Karpas-422 (cell line): ENCODE measurements around the gene C19orf53. TPM values are rescaled to one million over a fixed set of nuclear protein-coding genes. Genes with fewer than 3 reads are reported as not detected.
"Not testable (repeated sequence)": the region's sequence is repeated elsewhere in the genome, so short reads cannot be mapped to it uniquely, and the experiment has no call there.

ENCODE experiments used
- DNase-seq: peaks from one replicate; pipeline ENCODE4 v3.0.0-alpha.2; 2015
- H2AFZ ChIP-seq: fragments of 200-600 bp; sonication (generic); 2 replicates; pipeline ENCODE4 v1.6.1; 2014; ENCODE audit warnings: antibody characterized with exemption, low read length, mixed read lengths
- H3K27ac ChIP-seq: fragments of 200-600 bp; sonication (generic); 2 replicates; pipeline ENCODE4 v1.5.1; 2014; ENCODE audit warnings: mild to moderate bottlenecking, low read length, moderate library complexity
- H3K27me3 ChIP-seq: fragments of 200-600 bp; sonication (generic); 2 replicates; pipeline ENCODE4 v1.6.1; 2014; ENCODE audit warnings: low read length, mixed read lengths
- H3K36me3 ChIP-seq: fragments of 200-600 bp; sonication (generic); 2 replicates; pipeline ENCODE4 v1.6.1; 2014; ENCODE audit warnings: low read length, mixed read lengths; ENCODE audit not compliant: insufficient read depth
- H3K4me1 ChIP-seq: fragments of 200-600 bp; sonication (generic); 2 replicates; pipeline ENCODE4 v1.6.1; 2014; ENCODE audit warnings: mild to moderate bottlenecking, low read length, mixed read lengths
- H3K4me2 ChIP-seq: fragments of 200-600 bp; sonication (generic); 2 replicates; pipeline ENCODE4 v1.6.1; 2014; ENCODE audit warnings: low read length, low read depth, mild to moderate bottlenecking; ENCODE audit not compliant: poor library complexity, severe bottlenecking
- H3K4me3 ChIP-seq: fragments of 200-600 bp; sonication (generic); 2 replicates; pipeline ENCODE4 v1.5.1; 2014; ENCODE audit warnings: mild to moderate bottlenecking, antibody characterized with exemption, low read length, mixed read lengths
- H3K79me2 ChIP-seq: fragments of 200-600 bp; sonication (generic); 2 replicates; pipeline ENCODE4 v1.6.1; 2014; ENCODE audit warnings: mild to moderate bottlenecking, low read length, mixed read lengths
- H3K9ac ChIP-seq: fragments of 200-600 bp; sonication (generic); 2 replicates; pipeline ENCODE4 v1.6.0; 2014; ENCODE audit warnings: low read length
- H3K9me2 ChIP-seq: fragments of 200-600 bp; sonication (generic), shearing (Covaris generic); replicated peaks from 2 replicates; pipeline ENCODE4 v1.6.0; 2014; ENCODE audit warnings: mild to moderate bottlenecking, low read length, moderate library complexity; ENCODE audit not compliant: insufficient read depth
- H3K9me3 ChIP-seq: fragments of 300-700, 200-600 bp; sonication (generic); 2 replicates; pipeline ENCODE4 v1.6.1; 2014; ENCODE audit warnings: low read length, mixed read lengths
- H4K20me1 ChIP-seq: fragments of 200-600 bp; sonication (generic); 2 replicates; pipeline ENCODE4 v1.6.1; 2014; ENCODE audit warnings: mild to moderate bottlenecking, antibody characterized with exemption, low read length, low read depth; ENCODE audit not compliant: insufficient read depth
- total RNA-seq: library from RNA; depleted of rRNA; stranded (reverse); fragments of >200 nt; shearing (Covaris generic); gene quantifications from 2 replicates; pipeline ENCODE4 v1.2.3, GENCODE V29; 2014; ENCODE audit warnings: low replicate concordance

Gene C19orf53
- total RNA-seq, 1 experiment from 2014 or later, result 117 TPM

GRCh38 chr19:13741893-13742292, 32.4 kb upstream of the C19orf53 start:
- Histone ChIP-seq H3K4me3 (no peak overlapping the region), H3K9me3 (no peaks in the 10 kb centered on the region), H3K9me2 (no peaks in the 10 kb centered on the region), H3K27me3 (no peaks in the 10 kb centered on the region), H3K27ac (no peak overlapping the region), H2AFZ (no peak overlapping the region), H4K20me1 (no peaks in the 10 kb centered on the region), H3K4me1 (no peaks in the 10 kb centered on the region), H3K4me2 (no peak overlapping the region), H3K36me3 (no peaks in the 10 kb centered on the region), H3K9ac (no peak overlapping the region), H3K79me2 (no peaks in the 10 kb centered on the region)
- DNase-seq, result no peak

- H3K79me2 ChIP-seq, result no peaks in the 10 kb centered on the region; the same call in 1 of the 2 replicates
- no peak overlapping the region for H3K9ac ChIP-seq
- no peaks in the 10 kb centered on the region for H3K9me3 ChIP-seq
- H4K20me1 ChIP-seq, result no peaks in the 10 kb centered on the region
- no peaks in the 10 kb centered on the region for H3K9me2 ChIP-seq
- H3K4me2 ChIP-seq, result no peak overlapping the region
- H2AFZ ChIP-seq, result no peak overlapping the region
- H3K27me3 ChIP-seq, result no peaks in the 10 kb centered on the region
- DNase-seq, result no peak
- H3K4me3 ChIP-seq, result no peak overlapping the region
- H3K4me1 ChIP-seq, result no peaks in the 10 kb centered on the region; the same call in 1 of the 2 replicates
- H3K36me3 ChIP-seq, result no peaks in the 10 kb centered on the region
- no peak overlapping the region for H3K27ac ChIP-seq
Observed at GRCh38 chr19:13742756-13743155, 31.5 kb upstream of the C19orf53 start.

GRCh38 chr19:13744174-13744573, 30.1 kb upstream of the C19orf53 start:
- no peak overlapping the region for H2AFZ ChIP-seq
- no peaks in the 10 kb centered on the region for H3K9me3 ChIP-seq
- H3K4me1 ChIP-seq, result peaks cover 8% of the 10 kb centered on the region
- H3K79me2 ChIP-seq, result peaks cover 14% of the 10 kb centered on the region
- H4K20me1 ChIP-seq, result no peaks in the 10 kb centered on the region
- no peaks in the 10 kb centered on the region for H3K27me3 ChIP-seq
- no peaks in the 10 kb centered on the region for H3K9me2 ChIP-seq
- no peak for DNase-seq
- no peak overlapping the region for H3K27ac ChIP-seq
- H3K9ac ChIP-seq, result no peak overlapping the region
- no peak overlapping the region for H3K4me2 ChIP-seq
- no peak overlapping the region for H3K4me3 ChIP-seq
- H3K36me3 ChIP-seq, result no peaks in the 10 kb centered on the region

- Histone ChIP-seq H4K20me1 (no peaks in the 10 kb centered on the region), H3K36me3 (no peaks in the 10 kb centered on the region), H3K4me3 (peak overlapping the region; percentile 53; the same call in 1 of the 2 replicates), H3K79me2 (peaks cover 21% of the 10 kb centered on the region), H2AFZ (0 out of 2 replicates have a peak overlapping the region, but pooled peaks have one; percentile 46), H3K4me1 (peaks cover 10% of the 10 kb centered on the region), H3K27me3 (no peaks in the 10 kb centered on the region), H3K9me2 (no peaks in the 10 kb centered on the region), H3K9ac (no peak overlapping the region), H3K4me2 (no peak overlapping the region), H3K27ac (no peak overlapping the region), H3K9me3 (no peaks in the 10 kb centered on the region)
- no peak for DNase-seq
Observed at GRCh38 chr19:13747098-13747453, 27.2 kb upstream of the C19orf53 start.

GRCh38 chr19:13748169-13748828, 26.0 kb upstream of the C19orf53 start:
- DNase-seq, result peak; percentile 58
- peaks cover 10% of the 10 kb centered on the region for H3K4me1 ChIP-seq
- no peaks in the 10 kb centered on the region for H3K36me3 ChIP-seq
- peak overlapping the region; percentile 13; the same call in 1 of the 2 replicates for H2AFZ ChIP-seq
- no peaks in the 10 kb centered on the region for H3K9me2 ChIP-seq
- H3K4me2 ChIP-seq, result peak overlapping the region; percentile 96
- peaks cover 21% of the 10 kb centered on the region for H3K79me2 ChIP-seq
- peak overlapping the region; percentile 89 for H3K4me3 ChIP-seq
- H3K9ac ChIP-seq, result peak overlapping the region; percentile 83
- H3K9me3 ChIP-seq, result no peaks in the 10 kb centered on the region
- H3K27ac ChIP-seq, result peak overlapping the region; percentile 47; the same call in 1 of the 2 replicates
- no peaks in the 10 kb centered on the region for H3K27me3 ChIP-seq
- H4K20me1 ChIP-seq, result no peaks in the 10 kb centered on the region

GRCh38 chr19:13751436-13751835, 22.8 kb upstream of the C19orf53 start:
- no peaks in the 10 kb centered on the region for H4K20me1 ChIP-seq
- no peaks in the 10 kb centered on the region for H3K27me3 ChIP-seq
- H3K36me3 ChIP-seq, result peaks cover 6% of the 10 kb centered on the region; the same call in 1 of the 2 replicates
- no peaks in the 10 kb centered on the region for H3K9me3 ChIP-seq
- H3K9ac ChIP-seq, result no peak overlapping the region
- no peaks in the 10 kb centered on the region for H3K9me2 ChIP-seq
- H3K27ac ChIP-seq, result no peak overlapping the region
- H3K4me1 ChIP-seq, result peaks cover 10% of the 10 kb centered on the region
- no peak overlapping the region for H2AFZ ChIP-seq
- H3K4me3 ChIP-seq, result no peak overlapping the region
- no peak overlapping the region for H3K4me2 ChIP-seq
- H3K79me2 ChIP-seq, result peaks cover 21% of the 10 kb centered on the region
- no peak for DNase-seq

- H3K4me1 ChIP-seq, H3K4me3 ChIP-seq, H3K9ac ChIP-seq, H3K9me2 ChIP-seq, H3K9me3 ChIP-seq, DNase-seq, H3K27me3 ChIP-seq, H4K20me1 ChIP-seq, H3K4me2 ChIP-seq, H2AFZ ChIP-seq, H3K27ac ChIP-seq: not testable (repeated sequence)
- Histone ChIP-seq H3K36me3 (peaks cover 17% of the 10 kb centered on the region; the same call in 1 of the 2 replicates), H3K79me2 (peaks cover 13% of the 10 kb centered on the region)
Observed at GRCh38 chr19:13753622-13754021, 20.6 kb upstream of the C19orf53 start.

- H3K9ac ChIP-seq, result no peak overlapping the region
- H3K9me2 ChIP-seq, result no peaks in the 10 kb centered on the region
- H3K27me3 ChIP-seq, result no peaks in the 10 kb centered on the region
- no peaks in the 10 kb centered on the region for H3K4me1 ChIP-seq
- DNase-seq, result no peak
- H3K36me3 ChIP-seq, result peaks cover 20% of the 10 kb centered on the region; the same call in 1 of the 2 replicates
- H3K27ac ChIP-seq, result no peak overlapping the region
- H3K9me3 ChIP-seq, result no peaks in the 10 kb centered on the region
- H3K79me2 ChIP-seq, result no peaks in the 10 kb centered on the region
- H3K4me2 ChIP-seq, result no peak overlapping the region
- no peak overlapping the region for H3K4me3 ChIP-seq
- H4K20me1 ChIP-seq, result no peaks in the 10 kb centered on the region
- no peak overlapping the region for H2AFZ ChIP-seq
Observed at GRCh38 chr19:13756210-13756609, 18.0 kb upstream of the C19orf53 start.
